Esophagus (tissue), 2 donors: ENCODE results near the gene OR52E2. TPM values are rescaled to one million over a fixed set of nuclear protein-coding genes. Genes with fewer than 3 reads are reported as not detected.

Experiments used
- H3K27ac ChIP-seq, 2 donors: one replicate each; pipeline ENCODE4 v1.5.1; 2013; ENCODE audit warnings: low read depth in 2 of 2, mild to moderate bottlenecking in 2 of 2, inconsistent platforms in 1 of 2, low read length in 1 of 2, moderate library complexity in 1 of 2
- H3K27me3 ChIP-seq, 2 donors: one replicate each; pipeline ENCODE4 v1.6.1; 2013; ENCODE audit warnings: low read length in 2 of 2, control low read depth in 1 of 2, mild to moderate bottlenecking in 1 of 2; ENCODE audit not compliant: insufficient read depth in 2 of 2, control insufficient read depth in 1 of 2
- H3K36me3 ChIP-seq, 2 donors: one replicate each; pipeline ENCODE4 v1.6.1; 2013; ENCODE audit warnings: low read length in 1 of 2; ENCODE audit not compliant: control insufficient read depth in 2 of 2, insufficient read depth in 2 of 2
- H3K4me1 ChIP-seq, 2 donors: one replicate each; pipeline ENCODE4 v1.6.1; 2013; ENCODE audit warnings: low read length in 1 of 2; ENCODE audit not compliant: control insufficient read depth in 2 of 2, insufficient read depth in 2 of 2
- H3K4me3 ChIP-seq, 2 donors: one replicate each; pipeline ENCODE4 v1.5.1; 2013; ENCODE audit warnings: low read length in 2 of 2, mild to moderate bottlenecking in 2 of 2, low read depth in 1 of 2, moderate library complexity in 1 of 2
- H3K9me3 ChIP-seq, 2 donors: one replicate each; pipeline ENCODE4 v1.6.1; 2013; ENCODE audit warnings: mild to moderate bottlenecking in 2 of 2, low read depth in 1 of 2, low read length in 1 of 2, moderate library complexity in 1 of 2; ENCODE audit not compliant: control insufficient read depth in 2 of 2, insufficient read depth in 1 of 2
- WGBS, 2 donors: extraction: QIAGEN DNeasy Blood & Tissue Kit; methylation state at CpG; one replicate each; pipeline ENCODE4 v1.1.7; 2013; 5-methylcytosine and 5-hydroxymethylcytosine counted together
- polyA plus RNA-seq, 2 donors: library from polyadenylated mRNA; stranded (reverse); fragments of 200-250 nt; gene quantifications; one replicate each; pipeline ENCODE4 v1.2.3, GENCODE V29; 2013
- donor health status: healthy with polysubstance abuse.
- donor health status: Bipolar disorder and iron deficiency.

OR52E2 gene
- polyA plus RNA-seq, 2 donors = not detected

GRCh38 chr11:5037926-5038325, 21.5 kb downstream of the OR52E2 start:
- no peak overlapping the region for H3K4me3 ChIP-seq
- no peaks in the 10 kb centered on the region for H3K9me3 ChIP-seq
- H3K4me1 ChIP-seq = no peaks in the 10 kb centered on the region
- H3K27ac ChIP-seq = no peak overlapping the region
- WGBS, 2 donors = 42 to 57% methylated on average over 2 of the region's 2 CpGs
- H3K27me3 ChIP-seq = no peaks in the 10 kb centered on the region
- H3K36me3 ChIP-seq = no peaks in the 10 kb centered on the region

GRCh38 chr11:5036669-5037068, 22.8 kb downstream of the OR52E2 start:
- Histone ChIP-seq H3K4me3 (no peak overlapping the region), H3K27ac (no peak overlapping the region), H3K27me3 (no peaks in the 10 kb centered on the region), H3K36me3 (no peaks in the 10 kb centered on the region), H3K9me3 (no peaks in the 10 kb centered on the region), H3K4me1 (no peaks in the 10 kb centered on the region)
- WGBS, 2 donors = 78 to 84% methylated on average over 2 of the region's 2 CpGs

GRCh38 chr11:5021996-5022395, 37.4 kb downstream of the OR52E2 start:
- Histone ChIP-seq H3K36me3 (no peaks in the 10 kb centered on the region), H3K27me3 (no peaks in the 10 kb centered on the region), H3K9me3 (peaks cover 0 to 4% of the 10 kb centered on the region in 2 donors), H3K4me3 (no peak overlapping the region), H3K4me1 (no peaks in the 10 kb centered on the region), H3K27ac (no peak overlapping the region)
- WGBS, 2 donors = 92 to 95% methylated on average over 2 of the region's 2 CpGs

DNA sequence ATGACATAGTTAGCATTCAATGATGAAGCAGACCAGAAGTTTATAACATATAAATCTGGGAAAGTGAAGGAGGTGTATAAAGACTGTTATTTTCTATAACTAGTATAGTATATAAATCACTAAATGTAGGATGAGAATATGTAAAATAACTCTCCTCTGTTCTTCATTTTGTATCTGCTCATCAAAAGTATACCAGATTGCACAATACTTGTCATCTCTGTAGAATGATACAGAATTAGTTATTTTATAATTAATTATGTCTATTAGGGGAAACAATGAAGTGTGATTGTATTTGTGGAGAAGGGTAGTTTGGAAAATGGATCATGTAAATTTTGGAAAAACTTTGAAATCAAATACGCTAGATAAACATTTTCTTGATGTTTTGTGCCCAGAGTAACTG, 46.4 kb downstream of the OR52E2 start:
- Histone ChIP-seq H3K27me3 (no peaks in the 10 kb centered on the region), H3K9me3 (no peaks in the 10 kb centered on the region)
- WGBS, 2 donors = 85 to 86% methylated on average over 1 of the region's 1 CpG

DNA sequence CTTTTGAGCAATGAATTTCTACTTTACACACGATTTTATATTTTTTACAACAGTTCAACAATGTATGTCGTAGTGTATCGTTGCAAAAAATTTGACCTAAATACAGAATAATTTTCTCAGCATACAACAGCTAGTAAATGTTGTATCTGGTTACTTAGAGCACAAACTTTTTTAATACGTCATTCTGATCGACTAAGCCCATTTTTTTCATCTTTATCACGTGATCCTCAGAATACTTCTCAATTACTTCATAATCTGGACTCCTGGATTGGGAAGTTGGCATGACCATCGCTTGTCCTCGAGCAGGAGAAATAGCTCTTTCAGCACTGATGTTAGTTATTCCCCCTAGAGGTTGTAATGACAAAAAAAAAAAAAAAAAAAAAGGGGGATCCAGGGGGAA, 48.2 kb downstream of the OR52E2 start:
- Histone ChIP-seq H3K27ac (no peak overlapping the region), H3K4me1 (no peaks in the 10 kb centered on the region), H3K4me3 (no peak overlapping the region), H3K9me3 (no peaks in the 10 kb centered on the region), H3K36me3 (no peaks in the 10 kb centered on the region), H3K27me3 (no peaks in the 10 kb centered on the region)
- 73 to 74% methylated on average over 8 of the region's 8 CpGs for WGBS, 2 donors

More for the DNA sequence above, 46.4 kb downstream of the OR52E2 start:
- Histone ChIP-seq H3K4me1 (no peaks in the 10 kb centered on the region), H3K4me3 (no peak overlapping the region), H3K36me3 (no peaks in the 10 kb centered on the region), H3K27ac (no peak overlapping the region)

Other genes with a start within 250 kb of the OR52E2 start
- not detected for gene OR51F2, start 238.3 kb downstream of the OR52E2 start, polyA plus RNA-seq
- not detected for gene OR51S1, start 210.4 kb downstream of the OR52E2 start, polyA plus RNA-seq
- not detected for gene OR51T1, start 177.7 kb downstream of the OR52E2 start, polyA plus RNA-seq
- gene OR51A7, start 155.8 kb downstream of the OR52E2 start, polyA plus RNA-seq = not detected
- gene OR51G2, start 140.3 kb downstream of the OR52E2 start, polyA plus RNA-seq = not detected
- not detected for gene OR51G1, start 135.3 kb downstream of the OR52E2 start, polyA plus RNA-seq
- not detected for gene OR51A4, start 112.0 kb downstream of the OR52E2 start, polyA plus RNA-seq
- gene OR51A2, start 103.9 kb downstream of the OR52E2 start, polyA plus RNA-seq = not detected
- not detected for gene OR51L1, start 64.8 kb downstream of the OR52E2 start, polyA plus RNA-seq
- not detected for gene OR52J3, start 13.1 kb downstream of the OR52E2 start, polyA plus RNA-seq
- gene OR52E1, start 9.9 kb upstream of the OR52E2 start, polyA plus RNA-seq = not detected
- gene OR52A5, start 78.7 kb upstream of the OR52E2 start, polyA plus RNA-seq = not detected
- gene OR52A1, start 95.1 kb upstream of the OR52E2 start, polyA plus RNA-seq = not detected
- gene OR51V1, start 141.1 kb upstream of the OR52E2 start, polyA plus RNA-seq = not detected
- under 1 TPM; 0.41 to 0.53 TPM for gene HBB, start 167.4 kb upstream of the OR52E2 start, polyA plus RNA-seq
- not detected for gene HBD, start 174.9 kb upstream of the OR52E2 start, polyA plus RNA-seq
- not detected for gene HBG1, start 190.2 kb upstream of the OR52E2 start, polyA plus RNA-seq
- not detected for gene HBG2, start 195.2 kb upstream of the OR52E2 start, polyA plus RNA-seq
- gene HBE1, start 210.3 kb upstream of the OR52E2 start, polyA plus RNA-seq = not detected
- gene OR51B4, start 242.3 kb upstream of the OR52E2 start, polyA plus RNA-seq = not detected